ENCODE results near the gene DENND1A.

Gene DENND1A

GRCh38 chr9:123867034-123867433 lies 62.9 kb downstream of the DENND1A start:
- Mint-ChIP-seq H3K9me3 (no peaks in the 10 kb centered on the region), H3K4me1 (peaks cover 51% of the 10 kb centered on the region), H3K27ac (no peak overlapping the region), H3K4me3 (no peak overlapping the region), H3K36me3 (ENCODE audit: low read depth) (peaks cover 7% of the 10 kb centered on the region), H3K27me3 (ENCODE audit: low read depth, poor library complexity) (peaks cover 4% of the 10 kb centered on the region)
- DNase-seq: no peak
- TF ChIP-seq, protein P1, sequence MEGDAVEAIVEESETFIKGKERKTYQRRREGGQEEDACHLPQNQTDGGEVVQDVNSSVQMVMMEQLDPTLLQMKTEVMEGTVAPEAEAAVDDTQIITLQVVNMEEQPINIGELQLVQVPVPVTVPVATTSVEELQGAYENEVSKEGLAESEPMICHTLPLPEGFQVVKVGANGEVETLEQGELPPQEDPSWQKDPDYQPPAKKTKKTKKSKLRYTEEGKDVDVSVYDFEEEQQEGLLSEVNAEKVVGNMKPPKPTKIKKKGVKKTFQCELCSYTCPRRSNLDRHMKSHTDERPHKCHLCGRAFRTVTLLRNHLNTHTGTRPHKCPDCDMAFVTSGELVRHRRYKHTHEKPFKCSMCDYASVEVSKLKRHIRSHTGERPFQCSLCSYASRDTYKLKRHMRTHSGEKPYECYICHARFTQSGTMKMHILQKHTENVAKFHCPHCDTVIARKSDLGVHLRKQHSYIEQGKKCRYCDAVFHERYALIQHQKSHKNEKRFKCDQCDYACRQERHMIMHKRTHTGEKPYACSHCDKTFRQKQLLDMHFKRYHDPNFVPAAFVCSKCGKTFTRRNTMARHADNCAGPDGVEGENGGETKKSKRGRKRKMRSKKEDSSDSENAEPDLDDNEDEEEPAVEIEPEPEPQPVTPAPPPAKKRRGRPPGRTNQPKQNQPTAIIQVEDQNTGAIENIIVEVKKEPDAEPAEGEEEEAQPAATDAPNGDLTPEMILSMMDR (IDR thresholded peaks at IDR 0.05): no peak

- peaks cover 7% of the 10 kb centered on the region for H3K36me3 Mint-ChIP-seq (ENCODE audit: low read depth)
- DNase-seq: no peak
- peaks cover 4% of the 10 kb centered on the region for H3K27me3 Mint-ChIP-seq (ENCODE audit: low read depth, poor library complexity)
- no peaks in the 10 kb centered on the region for H3K9me3 Mint-ChIP-seq
- no peak overlapping the region for H3K4me3 Mint-ChIP-seq
- H3K27ac Mint-ChIP-seq: no peak overlapping the region
- TF ChIP-seq, protein P1 (IDR thresholded peaks at IDR 0.05): no peak
- peaks cover 51% of the 10 kb centered on the region for H3K4me1 Mint-ChIP-seq
Observed at GRCh38 chr9:123866497-123866896, 63.4 kb downstream of the DENND1A start.

DNA sequence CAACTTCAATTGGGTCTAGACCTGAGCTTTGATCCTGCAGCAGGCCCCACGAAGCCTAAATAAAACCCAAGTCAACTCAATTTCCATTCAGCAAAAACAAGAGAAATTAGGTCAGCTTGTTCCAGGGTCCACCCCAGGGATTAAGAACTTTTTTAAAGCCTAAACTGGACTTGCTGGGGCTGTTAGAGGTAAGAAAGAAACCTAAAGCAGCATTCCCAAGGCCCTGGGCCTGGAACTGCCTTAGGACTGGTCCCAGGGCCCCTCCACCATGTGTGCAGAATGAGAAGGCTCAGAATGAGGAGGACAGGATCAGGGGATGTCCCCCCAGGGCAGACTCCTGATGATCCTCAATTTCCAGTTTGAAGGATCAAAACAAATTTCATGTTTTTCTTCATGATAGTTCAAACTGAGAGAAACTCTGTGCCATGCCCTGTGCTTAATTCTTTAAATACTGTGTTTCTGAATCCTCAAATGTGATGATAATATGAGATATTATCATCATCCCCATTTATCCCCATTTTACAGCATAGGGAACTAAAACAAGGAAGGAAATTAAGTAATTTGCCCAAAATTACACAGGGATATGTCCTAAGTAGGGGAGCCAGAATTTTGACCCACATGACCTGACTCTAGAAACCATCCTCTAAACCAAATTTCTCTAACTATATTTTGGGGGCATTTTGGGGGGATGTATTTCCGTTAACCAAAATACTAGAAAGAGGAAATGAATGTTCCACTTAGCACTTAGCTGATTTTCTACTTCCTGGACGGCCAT lies 64.5 kb downstream of the DENND1A start:
- Mint-ChIP-seq H3K4me1 (peaks cover 62% of the 10 kb centered on the region), H3K36me3 (ENCODE audit: low read depth) (peaks cover 7% of the 10 kb centered on the region), H3K4me3 (no peak overlapping the region), H3K27ac (no peak overlapping the region), H3K9me3 (no peaks in the 10 kb centered on the region), H3K27me3 (ENCODE audit: low read depth, poor library complexity) (peaks cover 4% of the 10 kb centered on the region)
- TF ChIP-seq, protein P1 (IDR thresholded peaks at IDR 0.05): no peak
- DNase-seq: no peak

GRCh38 chr9:123864251-123864650 lies 65.7 kb downstream of the DENND1A start:
- Mint-ChIP-seq H3K27me3 (ENCODE audit: low read depth, poor library complexity) (peaks cover 4% of the 10 kb centered on the region), H3K4me1 (peaks cover 73% of the 10 kb centered on the region), H3K9me3 (no peaks in the 10 kb centered on the region), H3K4me3 (peak overlapping the region; percentile 41), H3K27ac (peak overlapping the region; percentile 76), H3K36me3 (ENCODE audit: low read depth) (no peaks in the 10 kb centered on the region)
- TF ChIP-seq, protein P1 (IDR thresholded peaks at IDR 0.05): no peak
- no peak for DNase-seq

DNA sequence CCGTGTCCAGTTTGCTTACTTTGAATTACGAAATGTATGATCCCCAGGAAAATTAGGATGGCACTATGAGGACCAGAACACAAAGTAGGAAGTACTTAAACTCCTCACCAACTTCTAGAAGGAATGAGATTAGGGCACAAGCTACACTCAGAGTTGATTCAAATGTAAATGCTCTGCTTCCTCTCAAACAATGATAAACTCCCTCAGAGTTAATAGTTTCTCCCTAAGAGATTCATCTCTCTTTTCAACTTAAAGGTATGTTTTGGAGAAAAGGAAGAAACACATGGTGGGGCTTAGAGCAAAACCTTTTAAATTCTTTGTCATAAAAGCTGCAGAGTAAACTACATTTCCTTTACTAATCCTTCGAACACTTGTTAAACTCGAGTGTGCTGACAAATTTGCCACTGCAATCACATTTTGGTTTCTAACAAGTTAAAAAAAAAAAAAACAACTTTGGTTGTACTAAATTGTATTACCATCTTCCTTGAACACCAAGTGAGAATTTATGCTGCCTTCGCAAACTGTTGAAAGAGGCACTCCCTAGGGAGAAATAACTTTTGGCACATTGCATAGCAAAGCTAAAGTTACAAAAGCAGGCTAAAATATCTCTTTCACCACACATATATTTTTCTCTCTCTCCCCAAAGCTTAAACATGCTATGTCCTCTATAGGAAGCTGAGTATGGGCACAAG lies 66.6 kb downstream of the DENND1A start:
- Mint-ChIP-seq H3K27me3 (ENCODE audit: low read depth, poor library complexity) (peaks cover 6% of the 10 kb centered on the region), H3K9me3 (no peaks in the 10 kb centered on the region), H3K4me1 (peaks cover 76% of the 10 kb centered on the region), H3K36me3 (ENCODE audit: low read depth) (peaks cover 4% of the 10 kb centered on the region), H3K27ac (no peak overlapping the region), H3K4me3 (peak overlapping the region; percentile 63)
- TF ChIP-seq, protein P1 (IDR thresholded peaks at IDR 0.05): no peak
- peak; percentile 17 for DNase-seq
